GM12878 (cell line): ENCODE measurements around the gene RIC3.

ENCODE experiments used
- BACH1 ChIP-seq: fragments of 450-650 bp; IDR thresholded peaks from 2 replicates; pipeline ENCODE4 v1.6.1; 2017; ENCODE audit warnings: mild to moderate bottlenecking, borderline replicate concordance
- HDAC6 ChIP-seq: fragments of 200-600 bp; sonication (generic); IDR thresholded peaks from one replicate; pipeline ENCODE4 v1.8.0; 2017; ENCODE audit warnings: antibody characterized with exemption; ENCODE audit not compliant: unreplicated experiment
- JUND ChIP-seq: IDR thresholded peaks from 2 replicates; pipeline ENCODE4 v1.6.1; 2012; ENCODE audit warnings: low read depth, mild to moderate bottlenecking, low read length, improper control_type of control experiment, moderate library complexity
- MEF2A ChIP-seq: IDR thresholded peaks from 2 replicates; pipeline ENCODE4 v1.6.1; 2011; ENCODE audit warnings: low read depth, mild to moderate bottlenecking, low read length, moderate library complexity; ENCODE audit not compliant: insufficient read depth
- POLR2A ChIP-seq: IDR thresholded peaks from 2 replicates; pipeline ENCODE4 v1.6.1; 2011; ENCODE audit warnings: low read depth, mild to moderate bottlenecking, low read length

DNA sequence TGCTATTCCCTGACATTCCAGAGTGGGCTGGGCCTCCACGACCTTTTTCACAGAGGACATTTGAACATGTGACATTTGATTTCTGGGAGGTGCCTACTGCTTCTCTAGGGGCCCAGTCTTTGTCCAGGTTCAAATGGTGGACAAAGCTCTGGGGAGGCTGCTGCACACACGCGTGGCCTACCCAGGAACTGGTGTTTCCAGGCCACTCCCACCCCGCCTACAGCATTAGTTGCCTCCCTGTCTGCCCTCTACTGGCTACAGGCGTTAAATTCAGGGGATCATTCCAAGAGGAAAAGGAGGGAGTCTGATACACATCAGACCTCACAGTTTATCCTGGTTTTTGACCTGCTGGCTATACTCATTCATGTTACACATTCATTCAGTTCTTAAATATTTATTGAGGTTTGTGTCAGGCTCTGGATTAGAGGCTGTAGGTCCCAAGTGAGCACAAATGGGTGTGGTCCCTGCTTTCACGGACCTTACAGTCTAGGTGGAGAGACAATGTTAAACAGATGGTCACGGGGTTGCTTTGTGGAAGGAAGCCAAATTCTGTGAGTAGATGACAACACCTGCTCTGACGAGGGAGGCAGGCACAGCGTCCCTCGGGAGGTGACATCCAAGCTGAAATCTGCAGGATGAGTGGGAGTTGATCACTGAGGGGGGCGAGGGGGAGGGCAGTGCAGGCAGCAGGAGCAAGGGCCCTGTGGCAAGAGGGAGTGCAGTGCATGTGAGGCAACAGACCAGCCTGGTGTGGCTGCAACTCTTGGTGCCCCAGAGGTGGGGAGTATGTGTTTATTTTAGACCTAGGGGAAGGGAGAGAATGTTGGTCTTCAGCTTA lies 76.0 kb downstream of the RIC3 start:
- TF ChIP-seq HDAC6 (no peak), JUND (no peak), MEF2A (no peak), BACH1 (no peak), POLR2A (no peak)
